K562 (cell line): ENCODE data around the gene PILRA. TPM values are rescaled to one million over a fixed set of nuclear protein-coding genes. Genes with fewer than 3 reads are reported as not detected.
A peak's percentile ranks its signal among the peaks of the same experiment; 100 is the strongest.

Source experiments
- CTBP1 ChIP-seq: fragments of 450-650 bp; IDR thresholded peaks from 2 replicates; pipeline ENCODE4 v1.6.1; 2016; ENCODE audit warnings: borderline replicate concordance
- FOS ChIP-seq: IDR thresholded peaks from 3 replicates; pipeline ENCODE4 v1.6.1; 2011; ENCODE audit not compliant: insufficient read length; ENCODE audit errors: extremely low read depth
- GABPA ChIP-seq: fragments of 200-800 bp; sonication (Bioruptor generic); conservative IDR thresholded peaks from 2 replicates; pipeline ENCODE4 v1.6.1; 2016; ENCODE audit warnings: low read depth, missing genetic modification characterization, missing compliant biosample characterization
- HMG20B ChIP-seq: fragments of 250-450 bp; sonication (Bioruptor Pico); IDR thresholded peaks from 2 replicates; pipeline ENCODE4 v1.5.0; 2021; ENCODE audit warnings: mild to moderate bottlenecking
- KLF13 ChIP-seq: fragments of 450-650 bp; IDR thresholded peaks from 2 replicates; pipeline ENCODE4 v1.6.1; 2016; ENCODE audit warnings: missing genetic modification characterization, low read depth, mild to moderate bottlenecking, missing compliant biosample characterization, moderate library complexity, borderline replicate concordance
- MCM3 ChIP-seq: fragments of 450-650 bp; IDR thresholded peaks from 2 replicates; pipeline ENCODE4 v1.6.1; 2016
- MECOM ChIP-seq: fragments of 250-450 bp; sonication (Bioruptor Pico); IDR thresholded peaks from 2 replicates; pipeline ENCODE4 v1.8.0; 2022; ENCODE audit warnings: inconsistent platforms
- POLR2G ChIP-seq: fragments of 200-400 bp; formaldehyde crosslinking; IDR thresholded peaks from 2 replicates; pipeline ENCODE4 v1.6.1; 2017; ENCODE audit warnings: low read depth, mild to moderate bottlenecking, antibody characterized with exemption, low read length, moderate library complexity
- RFX5 ChIP-seq: IDR thresholded peaks from 2 replicates; pipeline ENCODE4 v1.6.1; 2011; ENCODE audit warnings: low read depth, mild to moderate bottlenecking, improper control_type of control experiment, low read length
- ZBTB17 ChIP-seq: fragments of 450-650 bp; formaldehyde crosslinking; IDR thresholded peaks from 2 replicates; pipeline ENCODE4 v1.4.0; 2020; ENCODE audit warnings: mild to moderate bottlenecking
- ZNF134 ChIP-seq: fragments of 250-450 bp; sonication (Bioruptor Pico); conservative IDR thresholded peaks from 2 replicates; pipeline ENCODE4 v1.4.0; 2020
- ZNF175 ChIP-seq: fragments of 200-800 bp; sonication (Bioruptor generic); IDR thresholded peaks from 2 replicates; pipeline ENCODE4 v1.6.1; 2016; ENCODE audit warnings: low read depth, mild to moderate bottlenecking, missing genetic modification characterization, missing compliant biosample characterization
- ZNF263 ChIP-seq: sonication (generic); formaldehyde crosslinking; IDR thresholded peaks from 2 replicates; pipeline ENCODE4 v1.8.0; 2022; ENCODE audit warnings: mild to moderate bottlenecking, missing genetic modification reagents, borderline replicate concordance
- ZNF354B ChIP-seq: fragments of 250-450 bp; sonication (Bioruptor Pico); IDR thresholded peaks from 2 replicates; pipeline ENCODE4 v1.4.0; 2020
- ZNF75A ChIP-seq: fragments of 450-650 bp; formaldehyde crosslinking; IDR thresholded peaks from 2 replicates; pipeline ENCODE4 v1.4.0; 2020; ENCODE audit warnings: mild to moderate bottlenecking
- polyA plus RNA-seq, 8 experiments: library from polyadenylated mRNA; depleted of rRNA in 4 of 8; stranded (reverse) in 5 of 8; unstranded in 3 of 8; fragments of >200 nt; fragmentation: Nextera tagmentation in 2 of 8; fragmentation: Illumina TruSeq in 1 of 8; extraction: Ambion mirVana in 2 of 8; extraction: Trizol in 1 of 8; gene quantifications; 2 replicates each; pipeline versions ENCODE4 v1.2.1 to v1.2.3, GENCODE V29; 2011 to 2014; ENCODE audit warnings: inconsistent platforms in 1 of 8, missing spikeins in 1 of 8
- total RNA-seq, 7 experiments: library from RNA; depleted of rRNA in 6 of 7; stranded (reverse); fragments of >200 nt in 6 of 7; fragmentation: Illumina TruSeq in 2 of 7; extraction: Trizol in 2 of 7; gene quantifications; 2 replicates each; pipeline versions ENCODE4 v1.2.1 to v1.2.3, GENCODE V29; 2011 to 2021; ENCODE audit warnings: low replicate concordance in 1 of 7
- TF ChIP-seq, protein P1 (sequence below): fragments of 250-450 bp; sonication (Bioruptor Pico); IDR thresholded peaks from 2 replicates; pipeline ENCODE4 v1.5.0; 2020; ENCODE audit warnings: mild to moderate bottlenecking, borderline replicate concordance
- TF ChIP-seq, protein P2 (sequence below), 2 experiments: fragments of 450-650 bp in 1 of 2; sonication (generic) in 1 of 2; formaldehyde crosslinking in 1 of 2; IDR thresholded peaks in 1 of 2; conservative IDR thresholded peaks in 1 of 2; 2 replicates each; pipeline versions ENCODE4 v1.6.1 to v1.8.1; 2016 to 2023; ENCODE audit warnings: mild to moderate bottlenecking in 2 of 2, moderate library complexity in 2 of 2, inconsistent platforms in 1 of 2, missing genetic modification reagents in 1 of 2

Gene PILRA
- total and polyA plus RNA-seq, 9 of the 15 experiments (the other 6 are each of a cell fraction or from before 2014, with no cell fraction given) = 0.13 to 1.8 (median 0.62) TPM

DNA sequence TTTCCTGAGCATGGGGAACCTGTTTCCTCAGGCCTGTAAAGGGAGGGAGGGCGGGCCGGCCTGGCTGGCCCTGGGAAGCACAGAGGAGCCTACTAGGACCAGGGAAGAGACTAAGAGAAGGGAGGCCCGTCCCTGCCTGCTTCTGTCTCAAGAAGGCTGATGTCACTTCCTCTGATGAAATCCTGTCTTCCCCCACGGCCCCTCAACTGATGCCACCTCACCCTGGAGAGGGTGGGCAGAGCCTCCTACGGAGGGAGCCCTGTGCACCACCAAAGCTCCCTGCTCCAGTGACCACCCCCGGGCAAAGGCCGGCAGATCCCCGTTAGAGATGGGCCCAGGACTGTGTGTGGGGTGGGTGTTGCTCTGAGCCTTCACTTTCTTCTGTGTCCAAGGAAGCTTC is 1.0 kb upstream of the PILRA start (continued):
- TF ChIP-seq, protein P1, sequence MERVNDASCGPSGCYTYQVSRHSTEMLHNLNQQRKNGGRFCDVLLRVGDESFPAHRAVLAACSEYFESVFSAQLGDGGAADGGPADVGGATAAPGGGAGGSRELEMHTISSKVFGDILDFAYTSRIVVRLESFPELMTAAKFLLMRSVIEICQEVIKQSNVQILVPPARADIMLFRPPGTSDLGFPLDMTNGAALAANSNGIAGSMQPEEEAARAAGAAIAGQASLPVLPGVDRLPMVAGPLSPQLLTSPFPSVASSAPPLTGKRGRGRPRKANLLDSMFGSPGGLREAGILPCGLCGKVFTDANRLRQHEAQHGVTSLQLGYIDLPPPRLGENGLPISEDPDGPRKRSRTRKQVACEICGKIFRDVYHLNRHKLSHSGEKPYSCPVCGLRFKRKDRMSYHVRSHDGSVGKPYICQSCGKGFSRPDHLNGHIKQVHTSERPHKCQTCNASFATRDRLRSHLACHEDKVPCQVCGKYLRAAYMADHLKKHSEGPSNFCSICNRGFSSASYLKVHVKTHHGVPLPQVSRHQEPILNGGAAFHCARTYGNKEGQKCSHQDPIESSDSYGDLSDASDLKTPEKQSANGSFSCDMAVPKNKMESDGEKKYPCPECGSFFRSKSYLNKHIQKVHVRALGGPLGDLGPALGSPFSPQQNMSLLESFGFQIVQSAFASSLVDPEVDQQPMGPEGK = no peak
- no peak for TF ChIP-seq MCM3
- no peak for TF ChIP-seq ZNF75A (CRISPR knock-in tag)
- TF ChIP-seq KLF13 (tag) = no peak
- TF ChIP-seq ZNF354B (CRISPR knock-in tag) = no peak
- 0 out of 2 replicates have a peak, but pooled peaks have one; percentile 19 for TF ChIP-seq POLR2G
- no peak for TF ChIP-seq FOS
- no peak for TF ChIP-seq ZNF263 (CRISPR knock-in tag)
- no peak for TF ChIP-seq RFX5
- TF ChIP-seq MECOM (CRISPR knock-in tag) = no peak
- TF ChIP-seq ZNF175 = no peak
- TF ChIP-seq HMG20B (CRISPR knock-in tag) = no peak
- no peak for TF ChIP-seq ZBTB17 (CRISPR knock-in tag)
- peak; percentile 65 for TF ChIP-seq GABPA (tag)
- TF ChIP-seq, protein P2, sequence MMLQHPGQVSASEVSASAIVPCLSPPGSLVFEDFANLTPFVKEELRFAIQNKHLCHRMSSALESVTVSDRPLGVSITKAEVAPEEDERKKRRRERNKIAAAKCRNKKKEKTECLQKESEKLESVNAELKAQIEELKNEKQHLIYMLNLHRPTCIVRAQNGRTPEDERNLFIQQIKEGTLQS (IDR thresholded peaks at IDR 0.05) = peak; percentile 55
- TF ChIP-seq, protein P2 (CRISPR knock-in tag; conservative IDR thresholded peaks at IDR 0.05) = no peak
- no peak for TF ChIP-seq CTBP1
- no peak for TF ChIP-seq ZNF134 (CRISPR knock-in tag)
